BLaER1 treated with 17β-estradiol and CSF1 and Interleukin-3, amounts not matched to agents 10 nM and 100 nM (cell line): ENCODE results near the gene SLC26A11.

Experiments used
- H3K27ac ChIP-seq, 11 experiments: shearing (Covaris generic); formaldehyde crosslinking; 2 replicates each; pipeline ENCODE4 v1.8.1; 2022
- H3K27me3 ChIP-seq, 11 experiments: shearing (Covaris generic); formaldehyde crosslinking; 2 replicates each; pipeline ENCODE4 v1.8.1; 2022
- H3K36me3 ChIP-seq, 11 experiments: shearing (Covaris generic); formaldehyde crosslinking; 2 replicates each; pipeline ENCODE4 v1.8.1; 2022
- H3K4me1 ChIP-seq, 10 experiments: shearing (Covaris generic); formaldehyde crosslinking; 2 replicates each; pipeline ENCODE4 v1.8.1; 2022
- H3K4me2 ChIP-seq, 11 experiments: shearing (Covaris generic); formaldehyde crosslinking; 2 replicates each; pipeline ENCODE4 v1.8.1; 2022
- H3K4me3 ChIP-seq, 10 experiments: shearing (Covaris generic); formaldehyde crosslinking; 2 replicates each; pipeline ENCODE4 v1.8.1; 2022
- H3K9ac ChIP-seq, 11 experiments: shearing (Covaris generic); formaldehyde crosslinking; 2 replicates each; pipeline ENCODE4 v1.8.1; 2022
- H3K9me3 ChIP-seq, 11 experiments: shearing (Covaris generic); formaldehyde crosslinking; replicated peaks in 1 of 11; 2 replicates each; pipeline ENCODE4 v1.8.1; 2022
- H4K20me1 ChIP-seq, 11 experiments: shearing (Covaris generic); formaldehyde crosslinking; 2 replicates each; pipeline ENCODE4 v1.8.1; 2022
- Cebpa-rat ChIP-seq, 11 experiments: shearing (Covaris generic); IDR thresholded peaks; 2 replicates each; pipeline ENCODE4 v1.8.1; 2022

SLC26A11 gene

DNA sequence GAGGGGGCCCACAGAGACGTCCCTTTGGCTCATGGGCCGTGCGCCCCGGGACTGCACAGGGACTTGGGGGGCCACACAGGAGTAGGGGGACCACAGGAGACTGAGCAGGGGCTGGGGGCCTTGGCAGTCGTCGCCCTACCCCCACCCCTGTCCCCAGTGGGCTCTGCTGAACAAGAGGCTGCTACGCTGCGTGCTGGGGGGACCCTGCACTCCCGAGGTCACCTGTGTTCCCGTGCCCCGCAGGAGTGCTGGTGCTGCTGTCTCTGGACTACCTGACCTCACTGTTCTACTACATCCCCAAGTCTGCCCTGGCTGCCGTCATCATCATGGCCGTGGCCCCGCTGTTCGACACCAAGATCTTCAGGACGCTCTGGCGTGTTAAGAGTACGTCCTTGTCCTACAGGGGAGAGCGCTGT, 26.0 kb downstream of the SLC26A11 start:
- no peak overlapping the region for H3K4me3 ChIP-seq
- H3K9ac ChIP-seq, result peak overlapping the region in 1 of 11 experiments; percentile 21; a peak in 1 of 22 replicates
- no peak for TF ChIP-seq Cebpa-rat (IDR thresholded peaks at IDR 0.05)
- no peaks in the 10 kb centered on the region; a peak in 1 of 22 replicates for H4K20me1 ChIP-seq
- H3K4me2 ChIP-seq, result no peak overlapping the region
- H3K4me1 ChIP-seq, result peaks cover 0 to 13% (median 9%) of the 10 kb centered on the region in 10 experiments; a peak in 12 of 20 replicates
- no peaks in the 10 kb centered on the region for H3K27me3 ChIP-seq
- H3K36me3 ChIP-seq, result peaks cover 0 to 86% (median 0%) of the 10 kb centered on the region in 11 experiments; a peak in 6 of 22 replicates
- H3K27ac ChIP-seq, result no peak overlapping the region
- no peaks in the 10 kb centered on the region for H3K9me3 ChIP-seq

DNA sequence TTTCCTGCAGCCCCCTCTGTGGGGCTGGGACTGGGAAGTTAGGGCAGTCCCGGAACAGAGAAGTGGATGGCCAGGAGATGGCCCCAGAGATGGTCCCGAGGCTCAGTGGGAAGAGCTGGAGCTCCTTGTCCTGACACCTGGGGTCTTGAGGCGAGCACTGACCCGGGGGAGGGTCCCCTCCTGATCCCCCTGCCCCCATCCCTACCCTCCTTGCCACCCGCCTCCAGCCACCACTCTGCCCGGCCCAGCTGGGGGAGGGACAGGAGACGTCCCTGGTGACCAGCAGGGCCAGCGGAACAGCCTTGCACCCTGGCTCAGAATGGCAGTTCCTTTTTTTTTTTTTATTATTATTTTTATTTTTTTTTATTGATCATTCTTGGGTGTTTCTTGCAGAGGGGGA, 26.5 kb downstream of the SLC26A11 start:
- no peak overlapping the region for H3K9ac ChIP-seq
- H3K4me1 ChIP-seq, result peaks cover 0 to 13% (median 9%) of the 10 kb centered on the region in 10 experiments; a peak in 12 of 20 replicates
- TF ChIP-seq Cebpa-rat (IDR thresholded peaks at IDR 0.05), result no peak
- H3K36me3 ChIP-seq, result peaks cover 0 to 84% (median 0%) of the 10 kb centered on the region in 11 experiments; a peak in 6 of 22 replicates
- no peaks in the 10 kb centered on the region for H3K9me3 ChIP-seq
- no peak overlapping the region for H3K27ac ChIP-seq
- no peak overlapping the region for H3K4me3 ChIP-seq
- no peaks in the 10 kb centered on the region; a peak in 1 of 22 replicates for H4K20me1 ChIP-seq
- H3K4me2 ChIP-seq, result no peak overlapping the region
- H3K27me3 ChIP-seq, result no peaks in the 10 kb centered on the region

DNA sequence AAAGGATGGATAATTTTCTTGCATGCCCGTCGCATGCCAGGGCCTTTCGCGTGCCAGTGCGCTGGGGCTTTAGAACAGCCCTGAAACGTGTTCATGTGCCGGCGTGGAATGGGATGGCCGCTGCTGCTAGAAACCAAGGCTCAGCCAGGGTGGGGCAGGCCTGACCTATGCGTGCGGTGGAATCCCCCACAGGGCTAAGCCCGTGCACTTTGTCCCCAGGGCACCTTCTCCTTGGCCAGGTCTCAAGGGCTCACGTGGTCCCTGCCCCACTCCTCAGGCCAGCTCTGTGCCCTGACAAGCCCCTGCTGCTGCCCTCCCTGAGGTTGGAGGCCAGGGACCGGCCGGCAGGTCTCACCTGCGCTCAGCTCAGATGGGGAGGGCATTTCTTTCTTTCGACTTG, 27.3 kb downstream of the SLC26A11 start:
- no peaks in the 10 kb centered on the region for H3K9me3 ChIP-seq

DNA sequence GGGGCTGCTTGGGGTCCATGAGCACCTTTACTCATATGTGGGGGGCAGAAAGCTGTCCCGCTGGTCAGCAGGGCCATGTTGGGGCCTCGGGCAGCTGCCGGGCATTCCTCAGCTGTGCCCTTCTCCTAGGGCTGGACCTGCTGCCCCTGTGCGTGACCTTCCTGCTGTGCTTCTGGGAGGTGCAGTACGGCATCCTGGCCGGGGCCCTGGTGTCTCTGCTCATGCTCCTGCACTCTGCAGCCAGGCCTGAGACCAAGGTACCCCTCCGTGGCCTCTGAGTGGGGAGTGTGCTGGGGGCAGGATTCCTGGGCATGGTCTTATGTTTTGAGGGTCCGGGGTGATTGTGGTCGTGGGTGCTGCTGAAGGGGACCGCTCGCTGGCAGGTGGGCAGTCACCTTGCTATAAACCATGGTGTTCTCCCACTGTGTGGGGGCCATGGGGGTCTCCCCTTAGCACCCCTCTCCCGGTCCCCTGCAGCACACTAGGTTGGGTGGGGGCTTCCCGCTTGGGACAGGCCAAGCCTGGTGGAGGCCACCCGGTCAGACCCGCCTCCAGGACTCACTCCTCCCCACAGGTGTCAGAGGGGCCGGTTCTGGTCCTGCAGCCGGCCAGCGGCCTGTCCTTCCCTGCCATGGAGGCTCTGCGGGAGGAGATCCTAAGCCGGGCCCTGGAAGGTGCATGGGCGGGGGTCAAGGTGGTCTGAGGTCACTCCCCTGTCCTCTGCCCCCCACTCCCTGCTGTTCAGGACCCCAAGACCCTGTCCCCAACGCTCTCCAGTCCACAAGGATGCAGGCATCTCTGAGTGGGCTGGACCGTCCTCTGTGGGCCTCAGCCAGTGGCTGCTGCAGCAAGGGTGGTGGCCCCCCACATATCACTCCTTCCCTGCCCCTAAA, 28.0 kb downstream of the SLC26A11 start:
- H3K9ac ChIP-seq, result no peak overlapping the region
- peaks cover 0 to 76% (median 0%) of the 10 kb centered on the region in 11 experiments; a peak in 6 of 22 replicates for H3K36me3 ChIP-seq
- H3K27me3 ChIP-seq, result no peaks in the 10 kb centered on the region
- no peak for TF ChIP-seq Cebpa-rat (IDR thresholded peaks at IDR 0.05)
- H3K4me2 ChIP-seq, result no peak overlapping the region
- H3K9me3 ChIP-seq, result no peaks in the 10 kb centered on the region
- peaks cover 8 to 18% (median 13%) of the 10 kb centered on the region in 10 experiments; a peak in 18 of 20 replicates for H3K4me1 ChIP-seq
- no peak overlapping the region for H3K27ac ChIP-seq
- no peaks in the 10 kb centered on the region; a peak in 1 of 22 replicates for H4K20me1 ChIP-seq
- no peak overlapping the region for H3K4me3 ChIP-seq

More for the DNA sequence above, 27.3 kb downstream of the SLC26A11 start:
- no peak overlapping the region for H3K9ac ChIP-seq
- no peak for TF ChIP-seq Cebpa-rat (IDR thresholded peaks at IDR 0.05)
- H3K27me3 ChIP-seq, result no peaks in the 10 kb centered on the region
- H3K4me3 ChIP-seq, result no peak overlapping the region
- peaks cover 1 to 13% (median 10%) of the 10 kb centered on the region in 10 experiments; a peak in 17 of 20 replicates for H3K4me1 ChIP-seq
- no peak overlapping the region for H3K27ac ChIP-seq
- no peak overlapping the region for H3K4me2 ChIP-seq
- no peaks in the 10 kb centered on the region; a peak in 1 of 22 replicates for H4K20me1 ChIP-seq
- H3K36me3 ChIP-seq, result peaks cover 0 to 83% (median 0%) of the 10 kb centered on the region in 11 experiments; a peak in 6 of 22 replicates

DNA sequence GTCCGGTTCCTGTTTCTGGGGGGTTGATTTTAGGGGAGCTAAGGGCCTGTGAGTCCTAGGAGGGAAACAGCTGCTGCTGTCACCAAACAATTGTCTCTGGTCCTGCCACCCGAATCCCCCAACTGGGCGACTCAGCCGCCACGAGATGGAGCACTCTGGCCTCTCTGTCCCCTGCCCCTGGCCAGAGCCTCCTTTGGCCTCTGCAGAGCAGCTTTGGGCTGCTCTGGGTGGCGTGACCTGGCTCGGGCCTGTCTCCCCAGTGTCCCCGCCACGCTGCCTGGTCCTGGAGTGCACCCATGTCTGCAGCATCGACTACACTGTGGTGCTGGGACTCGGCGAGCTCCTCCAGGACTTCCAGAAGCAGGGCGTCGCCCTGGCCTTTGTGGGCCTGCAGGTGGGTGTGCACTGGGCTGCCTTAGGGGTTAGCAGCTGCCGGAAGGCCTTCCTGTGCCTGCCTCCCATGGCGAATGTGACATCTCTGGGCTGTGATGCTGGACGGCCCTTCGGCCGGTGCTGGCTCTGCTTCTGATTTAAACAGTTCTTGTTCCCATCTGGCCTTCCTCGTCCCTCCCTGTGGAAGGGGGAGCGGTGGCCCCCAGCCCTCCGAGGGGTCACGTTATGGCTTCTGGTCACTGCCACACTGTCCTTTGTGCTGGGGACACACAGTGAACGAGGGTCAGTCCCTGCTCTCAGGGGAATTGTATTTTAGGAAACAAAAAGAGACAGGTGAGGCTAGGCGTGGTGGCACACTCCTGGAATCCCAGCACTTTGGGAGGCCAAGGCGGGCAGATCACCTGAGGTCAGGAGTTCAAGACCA, 28.9 kb downstream of the SLC26A11 start:
- no peaks in the 10 kb centered on the region; a peak in 1 of 22 replicates for H4K20me1 ChIP-seq
- no peak overlapping the region for H3K9ac ChIP-seq
- no peak for TF ChIP-seq Cebpa-rat (IDR thresholded peaks at IDR 0.05)
- H3K4me1 ChIP-seq, result peaks cover 17 to 26% (median 21%) of the 10 kb centered on the region in 10 experiments
- H3K9me3 ChIP-seq, result no peaks in the 10 kb centered on the region
- H3K4me2 ChIP-seq, result no peak overlapping the region
- H3K27me3 ChIP-seq, result no peaks in the 10 kb centered on the region
- H3K36me3 ChIP-seq, result peaks cover 0 to 67% (median 0%) of the 10 kb centered on the region in 11 experiments; a peak in 6 of 22 replicates
- H3K27ac ChIP-seq, result no peak overlapping the region
- H3K4me3 ChIP-seq, result no peak overlapping the region

DNA sequence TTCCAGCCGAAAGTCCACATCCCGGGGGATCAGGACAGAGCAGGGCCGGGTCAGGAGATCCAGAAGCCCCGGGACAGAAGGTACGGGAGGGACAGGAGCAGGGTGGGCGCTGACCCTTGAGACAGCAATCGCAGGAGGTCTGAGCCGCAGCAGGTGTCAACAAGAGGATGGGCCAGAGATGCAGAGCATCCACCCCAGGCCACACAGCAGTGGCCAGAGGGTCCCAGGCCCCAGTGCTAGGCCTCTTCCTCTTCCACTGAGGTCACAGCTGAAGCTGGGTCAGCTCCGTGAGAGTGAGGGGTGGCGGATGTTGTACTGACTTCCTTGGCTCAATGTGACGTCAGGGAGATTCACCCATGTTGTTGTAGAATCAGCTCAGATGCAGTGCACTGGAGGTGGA, 31.7 kb downstream of the SLC26A11 start:
- H3K27ac ChIP-seq, result no peak overlapping the region
- 0 out of 22 replicates have a peak overlapping the region, but pooled peaks of 1 of the 11 experiments have one; percentile 88 for H3K4me2 ChIP-seq
- no peak overlapping the region for H3K4me3 ChIP-seq
- H3K4me1 ChIP-seq, result peaks cover 21 to 46% (median 33%) of the 10 kb centered on the region in 10 experiments
- TF ChIP-seq Cebpa-rat (IDR thresholded peaks at IDR 0.05), result no peak
- no peaks in the 10 kb centered on the region; a peak in 1 of 22 replicates for H4K20me1 ChIP-seq
- peaks cover 0 to 42% (median 0%) of the 10 kb centered on the region in 11 experiments; a peak in 4 of 22 replicates for H3K36me3 ChIP-seq
- H3K9me3 ChIP-seq, result no peaks in the 10 kb centered on the region
- H3K27me3 ChIP-seq, result no peaks in the 10 kb centered on the region
- no peak overlapping the region; a peak in 1 of 22 replicates for H3K9ac ChIP-seq

DNA sequence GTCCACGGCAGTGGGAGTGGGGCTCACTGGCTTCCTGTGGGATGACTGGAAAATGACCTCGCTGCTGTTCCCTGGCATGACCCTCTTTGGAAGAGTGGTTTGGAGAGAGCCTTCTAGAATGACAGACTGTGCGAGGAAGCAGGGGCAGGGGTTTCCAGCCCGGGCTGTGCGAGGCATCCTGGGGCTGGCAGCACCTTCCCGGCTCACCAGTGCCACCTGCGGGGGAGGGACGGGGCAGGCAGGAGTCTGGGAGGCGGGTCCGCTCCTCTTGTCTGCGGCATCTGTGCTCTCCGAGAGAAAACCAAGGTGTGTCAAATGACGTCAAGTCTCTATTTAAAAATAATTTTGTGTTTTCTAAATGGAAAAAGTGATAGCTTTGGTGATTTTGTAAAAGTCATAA, 32.6 kb downstream of the SLC26A11 start:
- Histone ChIP-seq H3K9ac (no peak overlapping the region; a peak in 2 of 22 replicates), H3K27ac (no peak overlapping the region), H3K9me3 (no peaks in the 10 kb centered on the region), H3K4me2 (peak overlapping the region in 4 of 11 experiments; percentile 19 to 88 (median 80); a peak in 5 of 22 replicates), H3K27me3 (no peaks in the 10 kb centered on the region), H4K20me1 (no peaks in the 10 kb centered on the region), H3K4me3 (no peak overlapping the region), H3K4me1 (peaks cover 28 to 51% (median 39%) of the 10 kb centered on the region in 10 experiments), H3K36me3 (peaks cover 0 to 35% (median 0%) of the 10 kb centered on the region in 11 experiments; a peak in 4 of 22 replicates)
- TF ChIP-seq Cebpa-rat (IDR thresholded peaks at IDR 0.05), result no peak

DNA sequence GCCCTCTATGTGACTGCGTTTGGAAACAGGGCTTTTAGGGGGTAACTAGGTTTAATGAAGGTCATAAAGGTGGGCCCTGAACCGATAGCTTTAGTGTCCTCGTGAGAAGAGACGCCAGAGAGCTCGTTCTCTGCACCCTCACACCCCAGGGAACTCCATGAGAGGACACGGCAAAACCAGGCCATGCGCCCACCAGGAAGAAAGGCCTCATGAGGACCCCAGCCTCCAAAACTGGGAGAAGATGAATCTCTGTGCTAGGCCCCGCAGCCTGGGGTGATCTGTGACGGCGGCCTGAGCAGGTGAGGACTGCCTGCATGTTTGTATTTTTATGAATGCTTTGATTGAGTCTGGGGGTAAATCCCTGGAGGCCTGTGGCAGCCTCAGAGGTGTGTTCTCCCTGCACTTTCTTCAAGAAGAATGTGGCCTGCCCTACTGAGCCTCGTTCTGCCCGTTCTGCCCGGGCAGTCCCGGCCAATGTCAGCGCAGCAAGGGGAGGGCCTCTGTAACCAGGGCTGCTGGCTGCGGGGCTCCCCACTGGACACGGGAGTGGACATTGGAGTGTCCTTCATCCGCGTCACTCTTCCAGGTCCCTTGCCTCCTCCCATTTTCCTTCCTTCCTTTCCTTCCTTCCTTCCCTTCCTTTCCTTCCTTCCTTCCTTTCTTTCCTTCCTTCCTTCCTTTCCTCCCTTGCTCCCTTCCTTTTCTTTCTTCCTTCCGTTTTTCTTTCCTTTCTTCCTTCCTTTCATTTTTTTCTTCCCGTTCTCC, 33.6 kb downstream of the SLC26A11 start:
- H3K4me1 ChIP-seq, result peaks cover 37 to 61% (median 48%) of the 10 kb centered on the region in 10 experiments
- H3K27me3 ChIP-seq, result no peaks in the 10 kb centered on the region
- no peak overlapping the region for H3K4me3 ChIP-seq
- H3K36me3 ChIP-seq, result peaks cover 0 to 26% (median 0%) of the 10 kb centered on the region in 11 experiments; a peak in 4 of 22 replicates
- TF ChIP-seq Cebpa-rat (IDR thresholded peaks at IDR 0.05), result no peak
- H3K9ac ChIP-seq, result peak overlapping the region in 9 of 11 experiments; percentile 33 to 74 (median 65); a peak in 14 of 22 replicates
- H4K20me1 ChIP-seq, result no peaks in the 10 kb centered on the region
- H3K27ac ChIP-seq, result peak overlapping the region; percentile 48 to 86 (median 78); a peak in 21 of 22 replicates
- H3K4me2 ChIP-seq, result peak overlapping the region; percentile 52 to 88 (median 78)
- no peaks in the 10 kb centered on the region for H3K9me3 ChIP-seq
